ENCODE measurements around the gene HSD17B8.

HSD17B8 gene

DNA sequence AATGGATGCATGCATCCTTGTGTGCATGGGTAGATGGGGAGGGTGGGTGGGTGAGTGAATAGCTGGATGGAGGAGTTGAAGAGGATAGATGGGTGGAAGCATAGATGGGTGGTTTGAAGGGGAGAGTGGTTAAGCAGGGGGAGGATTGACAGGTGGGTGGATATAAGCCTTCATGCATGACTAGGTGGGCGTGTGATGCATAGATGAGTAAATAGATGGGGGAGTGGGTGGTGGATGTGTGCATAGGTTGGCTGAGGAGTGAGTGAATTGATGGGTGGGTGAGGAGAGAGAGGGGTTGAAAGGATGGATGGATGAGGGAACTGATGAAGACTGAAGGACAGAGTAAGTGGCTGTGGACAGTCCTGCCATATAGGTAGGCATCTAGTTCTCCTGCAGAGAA lies 16.6 kb upstream of the HSD17B8 start:
- TF ChIP-seq, protein P1, sequence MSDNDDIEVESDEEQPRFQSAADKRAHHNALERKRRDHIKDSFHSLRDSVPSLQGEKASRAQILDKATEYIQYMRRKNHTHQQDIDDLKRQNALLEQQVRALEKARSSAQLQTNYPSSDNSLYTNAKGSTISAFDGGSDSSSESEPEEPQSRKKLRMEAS (IDR thresholded peaks at IDR 0.05; ENCODE audit: low read depth, low read length), result no peak
- TF ChIP-seq, protein P2, sequence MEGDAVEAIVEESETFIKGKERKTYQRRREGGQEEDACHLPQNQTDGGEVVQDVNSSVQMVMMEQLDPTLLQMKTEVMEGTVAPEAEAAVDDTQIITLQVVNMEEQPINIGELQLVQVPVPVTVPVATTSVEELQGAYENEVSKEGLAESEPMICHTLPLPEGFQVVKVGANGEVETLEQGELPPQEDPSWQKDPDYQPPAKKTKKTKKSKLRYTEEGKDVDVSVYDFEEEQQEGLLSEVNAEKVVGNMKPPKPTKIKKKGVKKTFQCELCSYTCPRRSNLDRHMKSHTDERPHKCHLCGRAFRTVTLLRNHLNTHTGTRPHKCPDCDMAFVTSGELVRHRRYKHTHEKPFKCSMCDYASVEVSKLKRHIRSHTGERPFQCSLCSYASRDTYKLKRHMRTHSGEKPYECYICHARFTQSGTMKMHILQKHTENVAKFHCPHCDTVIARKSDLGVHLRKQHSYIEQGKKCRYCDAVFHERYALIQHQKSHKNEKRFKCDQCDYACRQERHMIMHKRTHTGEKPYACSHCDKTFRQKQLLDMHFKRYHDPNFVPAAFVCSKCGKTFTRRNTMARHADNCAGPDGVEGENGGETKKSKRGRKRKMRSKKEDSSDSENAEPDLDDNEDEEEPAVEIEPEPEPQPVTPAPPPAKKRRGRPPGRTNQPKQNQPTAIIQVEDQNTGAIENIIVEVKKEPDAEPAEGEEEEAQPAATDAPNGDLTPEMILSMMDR (IDR thresholded peaks at IDR 0.05; ENCODE audit: low read depth, low read length), result no peak
- no peak for TF ChIP-seq POLR2A (IDR thresholded peaks at IDR 0.05; ENCODE audit: extremely low read depth, insufficient read length)
- no peak for TF ChIP-seq MYC (IDR thresholded peaks at IDR 0.05; ENCODE audit: low read depth, low read length)
- DNase-seq (ENCODE audit: low read depth), result no peak
- H3K4me3 ChIP-seq (ENCODE audit: low read depth, low read length), result no peak overlapping the region

DNA sequence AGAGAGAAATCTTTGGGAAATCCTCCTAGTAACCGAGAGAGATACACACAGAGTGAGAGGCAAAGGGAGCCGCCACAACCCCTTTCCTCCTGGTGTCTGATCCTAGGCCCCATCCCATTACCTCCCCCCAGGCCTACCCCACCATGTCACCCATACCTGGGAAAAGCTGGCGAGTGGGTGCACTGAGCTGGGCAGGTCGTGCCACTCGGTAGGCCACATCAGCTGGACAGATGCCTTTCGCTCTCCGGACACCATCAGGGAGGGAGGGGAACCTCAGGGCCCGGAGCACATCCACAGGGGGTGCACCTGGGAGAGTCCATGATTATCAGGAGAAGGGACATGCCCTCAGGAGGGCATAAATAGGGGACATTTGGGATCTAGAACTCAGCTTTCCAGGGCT lies 15.3 kb upstream of the HSD17B8 start:
- no peak overlapping the region for H3K4me3 ChIP-seq (ENCODE audit: low read depth, low read length)
- DNase-seq (ENCODE audit: low read depth), result no peak
- TF ChIP-seq, protein P1 (IDR thresholded peaks at IDR 0.05; ENCODE audit: low read depth, low read length), result no peak
- TF ChIP-seq POLR2A (IDR thresholded peaks at IDR 0.05; ENCODE audit: extremely low read depth, insufficient read length), result no peak

DNA sequence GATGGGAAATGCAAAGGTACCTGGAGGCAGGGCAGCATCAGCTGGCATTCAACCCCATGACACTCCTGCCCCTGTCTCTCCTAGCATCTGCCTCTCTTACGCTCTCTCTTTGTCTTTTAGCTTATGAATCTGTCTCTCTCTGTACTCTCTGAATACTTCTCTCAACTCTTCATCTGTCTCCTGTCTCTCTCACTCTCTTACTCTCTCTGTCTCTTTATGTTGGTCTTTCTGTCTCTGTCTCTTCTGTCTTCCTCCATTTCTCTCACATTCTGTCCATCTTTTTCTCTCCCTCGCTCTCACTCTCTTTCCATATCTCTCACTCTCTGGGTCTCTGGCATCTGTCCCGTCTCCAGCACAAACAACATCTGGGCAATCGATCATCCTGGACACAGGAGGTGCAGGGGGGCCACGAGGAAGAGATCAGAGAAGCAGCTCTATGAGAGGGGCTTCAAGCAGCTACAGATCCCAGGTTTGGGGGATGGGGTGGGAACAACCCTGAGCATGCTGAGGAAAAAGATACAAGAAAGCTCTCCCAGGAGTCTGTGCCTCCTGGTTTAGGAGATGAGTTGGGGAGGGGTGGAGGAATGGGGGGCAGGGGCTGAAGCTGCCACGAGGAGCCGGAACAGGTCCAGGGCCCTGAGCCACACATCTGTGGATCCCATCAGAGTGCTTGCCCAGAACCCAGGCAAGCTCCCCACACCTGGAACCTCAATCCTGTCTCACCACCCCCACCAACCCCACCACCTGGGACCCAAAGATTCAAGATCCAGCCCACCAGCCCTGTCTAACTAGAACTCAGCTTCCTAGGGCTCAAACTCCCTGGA lies 14.6 kb upstream of the HSD17B8 start:
- H3K4me3 ChIP-seq (ENCODE audit: low read depth, low read length), result no peak overlapping the region

DNA sequence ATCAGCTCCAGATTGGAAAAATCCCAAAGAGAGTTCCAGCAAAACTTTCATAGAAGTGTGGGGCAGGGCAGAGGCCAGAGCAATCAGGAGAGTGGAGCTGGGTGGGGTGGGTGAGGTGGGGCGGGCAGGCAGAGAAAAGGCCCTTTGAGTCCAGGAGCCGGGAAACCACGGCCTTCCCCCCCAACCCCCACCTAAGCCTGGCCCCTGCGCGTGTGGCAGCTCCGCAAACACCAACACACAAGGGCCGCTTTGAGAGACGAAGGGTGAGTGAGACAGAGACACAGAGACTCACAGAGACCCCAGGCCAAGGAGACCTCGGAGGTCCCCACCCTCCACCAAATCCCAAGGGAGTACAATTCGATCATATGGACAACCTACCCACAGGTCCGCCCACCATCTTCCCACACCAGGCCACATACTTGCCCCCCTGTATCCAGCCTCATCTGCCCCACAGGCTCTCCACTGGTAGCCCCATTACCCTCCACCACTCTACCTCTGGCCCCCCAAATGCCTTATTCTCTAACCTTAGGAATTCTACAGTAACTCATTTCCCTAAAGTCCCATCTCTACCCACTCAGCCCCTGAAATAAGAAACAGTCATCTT lies 13.8 kb upstream of the HSD17B8 start:
- H3K4me3 ChIP-seq (ENCODE audit: low read depth, low read length), result no peak overlapping the region
- DNase-seq (ENCODE audit: low read depth), result no peak
- TF ChIP-seq, protein P2 (IDR thresholded peaks at IDR 0.05; ENCODE audit: low read depth, low read length), result no peak
- TF ChIP-seq MYC (IDR thresholded peaks at IDR 0.05; ENCODE audit: low read depth, low read length) (no peak), POLR2A (IDR thresholded peaks at IDR 0.05; ENCODE audit: extremely low read depth, insufficient read length) (no peak)
- TF ChIP-seq, protein P1 (IDR thresholded peaks at IDR 0.05; ENCODE audit: low read depth, low read length), result no peak

More for the DNA sequence above, 14.6 kb upstream of the HSD17B8 start:
- DNase-seq (ENCODE audit: low read depth), result no peak
- TF ChIP-seq, protein P2 (IDR thresholded peaks at IDR 0.05; ENCODE audit: low read depth, low read length), result no peak
- TF ChIP-seq POLR2A (IDR thresholded peaks at IDR 0.05; ENCODE audit: extremely low read depth, insufficient read length) (no peak), MYC (IDR thresholded peaks at IDR 0.05; ENCODE audit: low read depth, low read length) (no peak)
- TF ChIP-seq, protein P1 (IDR thresholded peaks at IDR 0.05; ENCODE audit: low read depth, low read length), result no peak

DNA sequence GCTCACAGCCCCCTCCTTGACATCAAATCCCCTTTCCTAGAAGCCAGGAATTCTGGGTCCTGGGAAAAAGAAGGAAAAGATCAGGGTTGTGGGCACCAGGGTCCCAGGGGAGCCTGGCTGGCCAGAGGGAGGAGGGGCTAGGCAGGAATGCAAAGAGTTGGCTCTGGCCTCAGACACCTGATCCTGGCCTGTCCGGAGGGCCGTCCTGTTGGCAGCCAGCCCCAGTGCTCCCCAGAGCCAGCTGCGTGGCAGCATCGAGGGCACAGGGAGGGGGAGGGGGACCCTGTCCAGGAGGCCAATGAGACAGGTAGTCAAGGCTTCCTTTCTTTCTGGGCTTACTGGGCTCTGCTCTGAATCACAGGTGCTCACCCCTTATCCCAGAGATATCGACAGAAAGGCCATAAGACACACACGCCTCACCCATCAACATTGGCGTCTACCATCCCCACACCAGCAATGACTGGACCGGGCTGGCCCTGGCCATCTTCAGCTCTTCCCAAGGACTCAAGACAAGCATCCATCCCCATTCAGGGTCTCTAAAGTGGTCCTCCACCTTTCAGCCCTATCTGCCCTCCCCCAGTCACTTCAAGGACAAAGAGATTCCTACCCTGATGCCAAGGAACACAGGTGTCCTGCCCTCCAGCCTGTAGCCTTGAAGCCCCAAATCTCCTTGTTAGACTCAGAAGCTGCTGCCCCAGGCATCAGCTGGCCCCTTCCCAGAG lies 12.9 kb upstream of the HSD17B8 start:
- no peak overlapping the region for H3K4me3 ChIP-seq (ENCODE audit: low read depth, low read length)
- TF ChIP-seq, protein P1 (IDR thresholded peaks at IDR 0.05; ENCODE audit: low read depth, low read length), result no peak
- TF ChIP-seq, protein P2 (IDR thresholded peaks at IDR 0.05; ENCODE audit: low read depth, low read length), result no peak
- TF ChIP-seq MYC (IDR thresholded peaks at IDR 0.05; ENCODE audit: low read depth, low read length), result no peak
- no peak for TF ChIP-seq POLR2A (IDR thresholded peaks at IDR 0.05; ENCODE audit: extremely low read depth, insufficient read length)
- DNase-seq (ENCODE audit: low read depth), result no peak

Data from NB4 (cell line).